GM23338 (cell line): ENCODE measurements around the gene COL26A1. TPM values are rescaled to one million over a fixed set of nuclear protein-coding genes. Genes with fewer than 3 reads are reported as not detected.

ENCODE experiments used
- ATAC-seq: fragments of 200-7000 bp; cut with Tn5 transposase; 3 replicates; pipeline ENCODE4 v1.9.1; 2020
- DNase-seq: peaks from one replicate; pipeline ENCODE4 v3.0.0-alpha.2; 2015; ENCODE audit warnings: low spot score
- H2AFZ ChIP-seq: fragments of 200-600 bp; sonication (generic); 2 replicates; pipeline ENCODE4 v1.8.0; 2016; ENCODE audit warnings: antibody characterized with exemption, mild to moderate bottlenecking, moderate library complexity
- H3F3A ChIP-seq: fragments of 200-600 bp; sonication (generic); replicated peaks from 2 replicates; pipeline ENCODE4 v1.8.0; 2017; ENCODE audit warnings: antibody characterized with exemption, mixed run types, low read depth
- H3K27ac ChIP-seq: fragments of 200-600 bp; sonication (generic); 2 replicates; pipeline ENCODE4 v1.6.1; 2016; ENCODE audit warnings: low read depth
- H3K27me3 ChIP-seq: fragments of 200-600 bp; sonication (generic); 2 replicates; pipeline ENCODE4 v1.8.0; 2016; ENCODE audit warnings: mild to moderate bottlenecking, mixed run types, moderate library complexity; ENCODE audit not compliant: insufficient read depth
- H3K36me3 ChIP-seq: fragments of 200-600 bp; sonication (generic); 2 replicates; pipeline ENCODE4 v1.8.0; 2016; ENCODE audit warnings: mild to moderate bottlenecking; ENCODE audit not compliant: insufficient read depth
- H3K4me1 ChIP-seq: fragments of 200-600 bp; sonication (generic); 2 replicates; pipeline ENCODE4 v1.8.0; 2016; ENCODE audit warnings: mild to moderate bottlenecking, moderate library complexity; ENCODE audit not compliant: insufficient read depth
- H3K4me2 ChIP-seq: fragments of 200-600 bp; sonication (generic); 2 replicates; pipeline ENCODE4 v1.7.1; 2017; ENCODE audit warnings: mixed run types
- H3K4me3 ChIP-seq: fragments of 200-600 bp; sonication (generic); 2 replicates; pipeline ENCODE4 v1.6.1; 2016; ENCODE audit warnings: mixed run types
- H3K79me2 ChIP-seq: fragments of 200-600 bp; sonication (generic); replicated peaks from 2 replicates; pipeline ENCODE4 v1.8.0; 2017; ENCODE audit warnings: mild to moderate bottlenecking; ENCODE audit not compliant: insufficient read depth
- H3K9me2 ChIP-seq: fragments of 200-600 bp; sonication (generic); 2 replicates; pipeline ENCODE4 v1.8.0; 2017; ENCODE audit not compliant: insufficient read depth
- H4K20me1 ChIP-seq: fragments of 200-600 bp; sonication (generic); replicated peaks from 2 replicates; pipeline ENCODE4 v1.8.0; 2017; ENCODE audit warnings: mild to moderate bottlenecking; ENCODE audit not compliant: insufficient read depth
- H3K27ac Mint-ChIP-seq: 2 replicates; pipeline ENCODE4 v1.8.0; 2020; ENCODE audit warnings: inconsistent platforms, mild to moderate bottlenecking, moderate library complexity, mixed read lengths
- H3K27me3 Mint-ChIP-seq: 3 replicates; pipeline ENCODE4 v1.8.0; 2022; ENCODE audit warnings: low read depth, mild to moderate bottlenecking, moderate library complexity, mixed read lengths, inconsistent platforms; ENCODE audit not compliant: insufficient read depth, poor library complexity
- H3K36me3 Mint-ChIP-seq: 3 replicates; pipeline ENCODE4 v1.8.0; 2021; ENCODE audit warnings: low read depth, mild to moderate bottlenecking, inconsistent platforms, moderate library complexity, mixed read lengths
- H3K4me1 Mint-ChIP-seq: 3 replicates; pipeline ENCODE4 v1.8.0; 2020; ENCODE audit warnings: mild to moderate bottlenecking, inconsistent platforms, mixed read lengths
- H3K4me3 Mint-ChIP-seq: 3 replicates; pipeline ENCODE4 v1.8.0; 2021; ENCODE audit warnings: moderate library complexity, mild to moderate bottlenecking, inconsistent platforms, mixed read lengths
- H3K9me3 Mint-ChIP-seq: 3 replicates; pipeline ENCODE4 v1.8.0; 2020; ENCODE audit warnings: moderate library complexity, mild to moderate bottlenecking, inconsistent platforms, mixed read lengths
- CREB1 ChIP-seq: fragments of 250-450 bp; sonication (Bioruptor Pico); IDR thresholded peaks from 2 replicates; pipeline ENCODE4 v1.5.0; 2020; ENCODE audit warnings: low read depth, mild to moderate bottlenecking, moderate library complexity
- EZH2 ChIP-seq: fragments of 200-600 bp; sonication (generic); IDR thresholded peaks from one replicate; pipeline ENCODE4 v1.8.0; 2017; ENCODE audit warnings: antibody characterized with exemption, mild to moderate bottlenecking, low read depth; ENCODE audit not compliant: unreplicated experiment
- EZH2phosphoT487 ChIP-seq: fragments of 200-600 bp; sonication (generic); IDR thresholded peaks from one replicate; pipeline ENCODE4 v1.8.1; 2018; ENCODE audit warnings: antibody characterized with exemption; ENCODE audit not compliant: unreplicated experiment
- JUNB ChIP-seq: IDR thresholded peaks from one replicate; pipeline ENCODE4 v1.6.1; 2016; ENCODE audit warnings: antibody characterized with exemption; ENCODE audit not compliant: unreplicated experiment
- NANOG ChIP-seq: IDR thresholded peaks from 2 replicates; pipeline ENCODE4 v1.6.1; 2016; ENCODE audit warnings: antibody characterized with exemption, borderline replicate concordance
- POLR2AphosphoS5 ChIP-seq: IDR thresholded peaks from 2 replicates; pipeline ENCODE4 v1.6.1; 2016; ENCODE audit warnings: antibody characterized with exemption, low read depth
- REST ChIP-seq: IDR thresholded peaks from one replicate; pipeline ENCODE4 v1.6.1; 2018; ENCODE audit warnings: antibody characterized with exemption; ENCODE audit not compliant: unreplicated experiment
- STAT1 ChIP-seq: IDR thresholded peaks from one replicate; pipeline ENCODE4 v1.6.1; 2016; ENCODE audit warnings: antibody characterized with exemption; ENCODE audit not compliant: unreplicated experiment
- ZNF114 ChIP-seq: fragments of 250-450 bp; sonication (Bioruptor Pico); IDR thresholded peaks from 2 replicates; pipeline ENCODE4 v1.5.0; 2020; ENCODE audit warnings: mild to moderate bottlenecking, moderate library complexity
- ZNF331 ChIP-seq: fragments of 250-450 bp; sonication (Bioruptor Pico); IDR thresholded peaks from 2 replicates; pipeline ENCODE4 v1.5.0; 2020; ENCODE audit warnings: low read depth, mild to moderate bottlenecking, moderate library complexity
- ZNF462 ChIP-seq: fragments of 250-450 bp; sonication (Bioruptor Pico); IDR thresholded peaks from 2 replicates; pipeline ENCODE4 v1.5.0; 2020; ENCODE audit warnings: mild to moderate bottlenecking, moderate library complexity
- polyA plus RNA-seq: library from polyadenylated mRNA; unstranded; fragments of >200 nt; fragmentation: Nextera tagmentation; extraction: Ambion mirVana; gene quantifications from 2 replicates; pipeline ENCODE4 v1.2.1, GENCODE V29; 2016
- total RNA-seq: library from RNA; depleted of rRNA; stranded (reverse); fragments of >200 nt; shearing (Covaris generic); gene quantifications from 2 replicates; pipeline ENCODE4 v1.2.3, GENCODE V29; 2014
- TF ChIP-seq, protein P1 (sequence below), 2 experiments: fragments of 200-600 bp in 1 of 2; sonication (generic) in 1 of 2; conservative IDR thresholded peaks; 2 replicates each; pipeline versions ENCODE4 v1.5.1 to v1.6.1; 2016 to 2017; ENCODE audit warnings: antibody characterized with exemption in 2 of 2, low read depth in 2 of 2, mild to moderate bottlenecking in 2 of 2, moderate library complexity in 1 of 2
- TF ChIP-seq, protein P2 (sequence below): IDR thresholded peaks from 2 replicates; pipeline ENCODE4 v1.6.1; 2016; ENCODE audit warnings: antibody characterized with exemption

Gene COL26A1
- total and polyA plus RNA-seq, 2 experiments from 2014 or later, result 17.8 to 55.0 TPM

DNA sequence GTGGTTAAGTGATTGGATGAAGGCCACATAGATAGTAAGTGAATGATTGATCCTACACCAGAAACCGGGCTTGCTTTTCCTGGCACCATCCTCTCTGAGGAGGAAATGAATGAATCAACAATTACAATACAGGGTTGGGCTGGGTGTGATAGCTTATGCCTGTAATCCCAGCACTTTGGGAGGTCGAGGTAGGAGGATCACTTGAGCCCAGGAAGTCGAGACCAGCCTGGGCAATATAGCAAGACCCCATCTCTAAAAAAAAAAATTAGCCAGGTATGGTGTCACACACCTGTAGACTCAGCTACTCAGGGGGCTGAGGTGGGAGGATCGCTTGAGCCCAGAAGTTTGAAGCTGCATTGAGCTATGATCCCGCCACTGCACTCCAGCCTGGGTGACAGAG is 111.5 kb downstream of the COL26A1 start:
- 0 out of 2 replicates have a peak, but pooled peaks cover 10% of the 10 kb centered on the region for H3F3A ChIP-seq
- Mint-ChIP-seq H3K27me3 (peaks cover 8% of the 10 kb centered on the region), H3K36me3 (peaks cover 16% of the 10 kb centered on the region), H3K9me3 (peaks cover 8% of the 10 kb centered on the region; the same call in 2 of the 3 replicates), H3K4me1 (peaks cover 18% of the 10 kb centered on the region), H3K27ac (no peak overlapping the region), H3K4me3 (no peak overlapping the region)
- H3K4me2 ChIP-seq, result no peak overlapping the region
- H3K36me3 ChIP-seq, result no peaks in the 10 kb centered on the region
- ATAC-seq, result no peak
- no peaks in the 10 kb centered on the region for H3K9me2 ChIP-seq
- H2AFZ ChIP-seq, result no peak overlapping the region
- H3K27ac ChIP-seq, result no peak overlapping the region
- no peaks in the 10 kb centered on the region for H4K20me1 ChIP-seq
- TF ChIP-seq, protein P1, sequence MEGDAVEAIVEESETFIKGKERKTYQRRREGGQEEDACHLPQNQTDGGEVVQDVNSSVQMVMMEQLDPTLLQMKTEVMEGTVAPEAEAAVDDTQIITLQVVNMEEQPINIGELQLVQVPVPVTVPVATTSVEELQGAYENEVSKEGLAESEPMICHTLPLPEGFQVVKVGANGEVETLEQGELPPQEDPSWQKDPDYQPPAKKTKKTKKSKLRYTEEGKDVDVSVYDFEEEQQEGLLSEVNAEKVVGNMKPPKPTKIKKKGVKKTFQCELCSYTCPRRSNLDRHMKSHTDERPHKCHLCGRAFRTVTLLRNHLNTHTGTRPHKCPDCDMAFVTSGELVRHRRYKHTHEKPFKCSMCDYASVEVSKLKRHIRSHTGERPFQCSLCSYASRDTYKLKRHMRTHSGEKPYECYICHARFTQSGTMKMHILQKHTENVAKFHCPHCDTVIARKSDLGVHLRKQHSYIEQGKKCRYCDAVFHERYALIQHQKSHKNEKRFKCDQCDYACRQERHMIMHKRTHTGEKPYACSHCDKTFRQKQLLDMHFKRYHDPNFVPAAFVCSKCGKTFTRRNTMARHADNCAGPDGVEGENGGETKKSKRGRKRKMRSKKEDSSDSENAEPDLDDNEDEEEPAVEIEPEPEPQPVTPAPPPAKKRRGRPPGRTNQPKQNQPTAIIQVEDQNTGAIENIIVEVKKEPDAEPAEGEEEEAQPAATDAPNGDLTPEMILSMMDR (conservative IDR thresholded peaks at IDR 0.05; ENCODE audit: low read depth in 2 of 2), result no peak
- TF ChIP-seq, protein P2, sequence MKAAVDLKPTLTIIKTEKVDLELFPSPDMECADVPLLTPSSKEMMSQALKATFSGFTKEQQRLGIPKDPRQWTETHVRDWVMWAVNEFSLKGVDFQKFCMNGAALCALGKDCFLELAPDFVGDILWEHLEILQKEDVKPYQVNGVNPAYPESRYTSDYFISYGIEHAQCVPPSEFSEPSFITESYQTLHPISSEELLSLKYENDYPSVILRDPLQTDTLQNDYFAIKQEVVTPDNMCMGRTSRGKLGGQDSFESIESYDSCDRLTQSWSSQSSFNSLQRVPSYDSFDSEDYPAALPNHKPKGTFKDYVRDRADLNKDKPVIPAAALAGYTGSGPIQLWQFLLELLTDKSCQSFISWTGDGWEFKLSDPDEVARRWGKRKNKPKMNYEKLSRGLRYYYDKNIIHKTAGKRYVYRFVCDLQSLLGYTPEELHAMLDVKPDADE, result no peak
- TF ChIP-seq NANOG, result no peak
- no peak for TF ChIP-seq ZNF331 (CRISPR knock-in tag)
- TF ChIP-seq JUNB, result no peak
- no peak for TF ChIP-seq REST
- TF ChIP-seq POLR2AphosphoS5, result no peak
- TF ChIP-seq STAT1, result no peak
- TF ChIP-seq ZNF114 (CRISPR knock-in tag), result no peak
- no peak for TF ChIP-seq CREB1
- no peak for TF ChIP-seq EZH2
- no peak for TF ChIP-seq EZH2phosphoT487
- no peak for TF ChIP-seq ZNF462
- H3K4me1 ChIP-seq, result peaks cover 21% of the 10 kb centered on the region
- H3K27me3 ChIP-seq, result no peaks in the 10 kb centered on the region
- H3K4me3 ChIP-seq, result no peak overlapping the region
- no peaks in the 10 kb centered on the region; the same call in 1 of the 2 replicates for H3K79me2 ChIP-seq
- no peak for DNase-seq
